GM18909 (cell line): ENCODE results near the gene TRIM52.

Experiments
- ATAC-seq: cut with Tn5 transposase; IDR thresholded peaks from one replicate; pipeline ENCODE4 v1.9.1; 2021; ENCODE audit warnings: mild to moderate bottlenecking; ENCODE audit not compliant: unreplicated experiment, poor library complexity

The TRIM52 gene

DNA sequence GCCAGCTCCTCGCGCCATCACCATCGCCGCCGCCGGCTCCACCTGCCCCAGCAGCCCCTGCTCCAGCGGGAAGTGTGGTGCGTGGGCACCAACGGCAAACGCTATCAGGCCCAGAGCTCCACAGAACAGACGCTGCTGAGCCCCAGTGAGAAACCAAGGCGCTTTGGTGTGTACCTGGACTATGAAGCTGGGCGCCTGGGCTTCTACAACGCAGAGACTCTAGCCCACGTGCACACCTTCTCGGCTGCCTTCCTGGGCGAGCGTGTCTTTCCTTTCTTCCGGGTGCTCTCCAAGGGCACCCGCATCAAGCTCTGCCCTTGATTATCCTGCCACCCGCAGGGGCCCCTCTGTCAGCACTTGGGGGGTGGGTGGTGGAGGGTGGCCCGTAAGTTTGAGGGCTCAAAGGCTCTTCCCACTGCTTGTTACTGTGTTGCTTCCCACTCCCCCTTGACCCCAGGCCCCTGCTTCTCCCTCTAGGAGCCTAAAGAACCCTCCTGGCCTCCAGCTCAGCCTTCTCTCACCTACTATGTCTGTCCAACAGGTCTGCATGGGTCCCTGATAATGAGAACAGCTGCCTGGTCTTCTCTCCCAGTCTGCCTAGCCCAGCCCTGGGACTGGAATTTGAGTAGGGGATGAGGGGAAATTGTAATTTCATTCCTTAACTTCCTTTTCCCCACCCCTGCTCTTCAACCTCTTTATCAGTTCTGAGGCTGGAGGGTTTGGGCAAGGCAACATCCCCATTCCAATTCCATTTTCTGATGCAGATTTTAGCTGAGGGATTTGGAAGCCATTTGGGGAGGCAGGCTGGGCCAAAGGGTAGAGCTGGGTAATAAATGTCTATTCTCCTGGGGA lies 26.3 kb downstream of the TRIM52 start:
- ATAC-seq, result no peak

DNA sequence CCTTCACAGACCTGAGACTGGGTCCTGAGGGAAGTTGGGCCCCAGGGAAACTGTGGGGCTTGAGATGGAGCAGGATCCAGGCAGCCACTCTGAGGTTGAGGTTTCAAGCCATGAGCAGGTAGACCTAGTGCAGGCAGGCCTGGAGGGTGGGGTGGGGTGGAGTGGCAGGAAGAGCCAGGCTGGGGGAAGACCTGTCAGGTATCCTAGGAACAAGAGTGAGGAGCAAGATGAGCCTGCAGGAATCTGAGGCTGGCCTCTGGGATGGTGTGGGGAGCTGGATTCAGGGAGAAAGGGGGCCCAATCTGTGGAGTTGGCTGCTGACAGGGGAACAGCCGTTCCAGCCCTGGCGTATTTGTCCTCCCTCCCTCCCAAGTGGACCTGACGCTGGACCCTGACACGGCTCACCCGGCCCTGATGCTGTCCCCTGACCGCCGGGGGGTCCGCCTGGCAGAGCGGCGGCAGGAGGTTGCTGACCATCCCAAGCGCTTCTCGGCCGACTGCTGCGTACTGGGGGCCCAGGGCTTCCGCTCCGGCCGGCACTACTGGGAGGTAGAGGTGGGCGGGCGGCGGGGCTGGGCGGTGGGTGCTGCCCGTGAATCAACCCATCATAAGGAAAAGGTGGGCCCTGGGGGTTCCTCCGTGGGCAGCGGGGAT lies 27.0 kb downstream of the TRIM52 start:
- ATAC-seq, result no peak

DNA sequence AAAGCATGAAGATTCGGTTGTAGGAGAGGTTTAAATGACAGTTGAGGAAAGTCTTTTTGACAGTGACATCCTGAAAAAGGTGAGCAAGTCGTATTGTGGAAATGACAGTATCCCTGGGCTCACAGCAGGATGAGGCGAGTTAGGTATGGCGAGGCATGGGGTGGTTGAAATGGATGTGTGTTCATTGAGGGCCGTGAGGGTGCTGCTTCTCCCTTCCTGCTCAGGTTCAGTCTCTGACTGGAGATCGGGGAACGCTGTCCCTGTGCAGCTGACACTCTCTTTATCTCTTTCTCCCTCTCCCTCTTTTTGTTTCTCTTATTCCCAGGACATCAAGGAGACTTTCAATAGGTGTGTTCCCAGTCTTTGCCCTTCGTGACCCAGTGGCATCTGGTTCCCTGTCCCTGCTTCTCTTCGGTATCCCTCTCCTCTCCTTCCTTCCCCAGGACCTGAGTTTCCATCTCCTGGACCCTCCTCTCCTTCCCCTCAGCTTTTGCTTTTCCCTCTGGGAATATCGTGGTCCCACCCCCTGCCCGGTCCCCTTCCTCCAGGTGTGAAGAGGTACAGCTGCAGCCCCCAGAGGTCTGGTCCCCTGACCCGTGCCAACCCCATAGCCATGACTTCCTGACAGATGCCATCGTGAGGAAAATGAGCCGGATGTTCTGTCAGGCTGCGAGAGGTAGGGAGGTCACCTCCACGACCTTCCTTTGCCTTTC lies 27.7 kb downstream of the TRIM52 start:
- no peak for ATAC-seq

DNA sequence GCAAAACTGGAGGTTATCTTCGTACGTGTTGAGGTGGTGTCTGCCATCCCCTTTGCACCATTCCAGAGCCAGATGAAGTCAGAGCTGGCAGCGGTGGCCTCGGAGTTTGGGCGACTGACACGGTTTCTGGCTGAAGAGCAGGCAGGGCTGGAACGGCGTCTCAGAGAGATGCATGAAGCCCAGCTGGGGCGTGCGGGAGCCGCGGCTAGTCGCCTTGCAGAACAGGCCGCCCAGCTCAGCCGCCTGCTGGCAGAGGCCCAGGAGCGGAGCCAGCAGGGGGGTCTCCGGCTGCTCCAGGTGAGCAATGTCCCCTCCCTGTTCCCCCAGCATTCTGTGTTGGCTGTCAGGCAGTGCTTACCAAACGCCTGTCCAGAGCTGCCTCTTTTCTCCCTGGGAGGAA lies 28.4 kb downstream of the TRIM52 start:
- no peak for ATAC-seq

DNA sequence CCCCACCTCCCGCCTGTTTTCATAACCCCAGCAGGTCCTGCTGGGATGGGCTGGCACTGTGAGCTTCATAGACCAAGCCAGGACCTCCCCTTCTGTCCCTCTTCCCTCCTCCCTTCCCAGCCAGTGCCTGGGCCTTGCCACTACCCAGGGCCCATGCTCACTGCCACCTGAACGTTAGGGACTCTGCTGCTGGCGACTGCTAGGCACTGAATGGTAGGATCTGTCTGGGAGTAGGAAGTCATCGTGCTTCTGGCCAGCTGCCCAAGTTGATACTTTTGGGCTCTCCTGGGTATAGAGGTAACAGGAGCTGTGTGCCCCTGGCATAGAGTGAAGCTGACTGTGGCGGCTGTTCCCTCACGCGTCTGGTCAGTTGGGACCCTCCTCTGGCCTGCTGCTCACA lies 29.5 kb downstream of the TRIM52 start:
- ATAC-seq, result no peak

DNA sequence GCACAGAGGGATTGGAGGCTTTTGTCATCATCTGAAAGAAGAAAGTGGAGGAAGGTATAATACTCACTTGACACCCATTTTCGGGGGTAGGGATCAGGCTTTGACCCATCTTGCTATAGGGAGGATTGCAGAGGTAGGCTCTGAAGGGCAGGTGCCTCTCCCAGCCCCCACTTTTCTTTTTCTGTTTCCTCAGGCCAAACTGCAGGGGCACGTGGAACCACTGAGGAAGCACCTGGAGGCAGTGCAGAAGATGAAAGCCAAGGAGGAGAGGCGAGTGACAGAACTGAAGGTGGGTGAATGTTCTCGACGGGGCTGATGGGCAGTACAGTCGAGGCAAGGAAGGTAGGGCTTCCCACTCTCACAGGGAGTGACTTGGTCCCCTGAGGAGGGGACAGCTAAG lies 30.4 kb downstream of the TRIM52 start:
- ATAC-seq, result no peak

DNA sequence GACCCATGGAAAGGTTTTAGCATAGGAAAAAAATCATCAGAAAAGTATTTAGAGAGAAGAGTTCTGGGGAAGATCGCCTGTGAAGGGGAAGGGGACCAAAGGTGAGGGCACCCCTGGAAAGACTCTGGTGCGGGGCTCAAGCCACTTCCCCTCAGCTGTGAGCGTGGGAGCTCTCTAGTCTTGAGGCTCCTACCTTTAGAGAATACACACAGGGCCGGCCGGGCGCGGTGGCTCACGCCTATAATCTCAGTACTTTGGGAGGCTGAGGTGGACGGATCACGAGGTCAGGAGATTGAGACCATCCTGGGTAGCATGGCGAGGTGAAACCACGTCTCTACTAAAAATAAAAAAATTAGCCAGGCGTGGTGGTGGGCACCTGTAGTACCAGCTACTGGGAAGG lies 30.9 kb downstream of the TRIM52 start:
- no peak for ATAC-seq

DNA sequence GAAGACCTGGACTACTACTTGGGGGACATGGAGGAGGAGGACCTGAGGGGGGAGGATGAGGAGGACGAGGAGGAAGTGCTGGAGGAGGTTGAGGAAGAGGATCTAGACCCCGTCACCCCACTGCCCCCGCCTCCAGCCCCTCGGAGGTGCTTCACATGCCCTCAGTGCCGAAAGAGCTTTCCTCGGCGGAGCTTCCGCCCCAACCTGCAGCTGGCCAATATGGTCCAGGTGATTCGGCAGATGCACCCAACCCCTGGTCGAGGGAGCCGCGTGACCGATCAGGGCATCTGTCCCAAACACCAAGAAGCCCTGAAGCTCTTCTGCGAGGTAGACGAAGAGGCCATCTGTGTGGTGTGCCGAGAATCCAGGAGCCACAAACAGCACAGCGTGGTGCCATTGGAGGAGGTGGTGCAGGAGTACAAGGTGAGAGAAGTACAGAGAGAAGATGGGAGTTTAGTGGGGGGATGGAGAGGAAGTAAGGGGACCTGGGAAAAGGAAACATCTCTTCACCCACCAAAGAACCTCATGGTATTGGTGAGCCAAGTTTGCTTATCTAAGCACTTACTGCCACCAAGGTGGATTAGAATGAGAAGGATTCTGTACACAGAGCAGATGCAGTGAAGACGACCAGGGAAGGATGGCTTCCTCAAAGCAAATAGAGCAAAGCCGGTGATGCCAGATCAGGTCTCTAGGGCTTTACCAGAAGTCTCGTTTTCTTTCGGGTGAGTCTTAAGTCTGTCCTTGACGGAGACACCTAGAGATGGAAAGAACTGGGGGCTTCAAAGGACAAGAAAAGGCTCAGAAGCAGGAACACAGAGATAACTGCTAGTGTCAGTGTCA lies 36.3 kb downstream of the TRIM52 start:
- ATAC-seq, result no peak

DNA sequence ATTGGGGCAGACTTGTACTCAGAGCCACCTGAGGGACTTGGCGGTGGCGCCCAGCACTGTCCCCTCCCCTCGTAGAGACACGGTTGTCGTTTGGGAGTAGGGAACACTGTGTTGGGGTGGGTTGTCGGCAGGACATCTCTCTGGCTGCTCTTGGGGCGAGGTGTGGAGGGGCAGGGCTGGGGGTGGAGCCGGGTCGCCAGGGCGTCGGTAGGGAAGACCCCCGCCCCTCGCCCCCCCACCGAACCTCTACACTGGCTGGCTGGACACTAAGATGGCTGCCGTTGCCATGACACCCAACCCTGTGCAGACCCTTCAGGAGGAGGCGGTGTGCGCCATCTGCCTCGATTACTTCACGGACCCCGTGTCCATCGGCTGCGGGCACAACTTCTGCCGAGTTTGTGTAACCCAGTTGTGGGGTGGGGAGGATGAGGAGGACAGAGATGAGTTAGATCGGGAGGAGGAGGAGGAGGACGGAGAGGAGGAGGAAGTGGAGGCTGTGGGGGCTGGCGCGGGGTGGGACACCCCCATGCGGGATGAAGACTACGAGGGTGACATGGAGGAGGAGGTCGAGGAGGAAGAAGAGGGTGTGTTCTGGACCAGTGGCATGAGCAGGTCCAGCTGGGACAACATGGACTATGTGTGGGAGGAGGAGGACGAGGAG lies 37.1 kb downstream of the TRIM52 start:
- ATAC-seq, result no peak

DNA sequence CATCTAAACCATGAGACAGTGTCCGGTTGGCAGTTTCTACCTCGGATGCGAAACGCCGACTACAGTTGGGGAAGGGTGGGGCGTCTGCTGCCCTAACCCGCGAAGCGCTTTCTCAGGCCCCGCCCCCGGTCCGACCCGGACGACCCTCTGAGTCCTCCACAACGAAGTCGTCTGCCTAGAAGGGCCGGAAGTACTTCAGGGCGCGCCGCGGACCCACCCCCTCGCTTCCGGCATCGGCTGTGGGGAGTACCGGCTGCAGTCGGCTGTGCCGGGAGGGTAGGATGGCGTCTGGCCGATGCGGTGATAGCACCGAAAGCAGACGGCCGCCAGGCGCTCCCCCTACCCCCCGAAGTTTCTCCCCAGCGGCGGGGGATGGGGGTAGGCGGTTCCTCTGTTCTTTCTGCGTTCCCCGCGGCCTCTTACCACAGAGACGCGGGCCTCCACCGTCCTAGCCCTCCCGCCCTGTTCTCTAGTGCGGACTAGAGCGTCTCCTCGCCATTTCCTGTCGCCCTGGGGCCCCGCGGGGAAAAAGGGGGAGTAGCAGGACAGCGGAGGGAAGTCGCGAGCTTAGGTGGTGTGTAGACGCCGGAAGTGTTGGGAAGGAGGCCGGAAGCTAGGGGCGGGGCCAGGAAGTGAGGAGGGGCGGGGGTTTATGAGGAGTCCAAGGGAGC lies 37.8 kb downstream of the TRIM52 start, which contains the start of gene TRIM41:
TRIM41 (plus strand) TSS at position 224 of the 671 bp plus-strand sequence. CDS start 719 bp downstream, outside the sequence.
- ATAC-seq, result peak; percentile 66

DNA sequence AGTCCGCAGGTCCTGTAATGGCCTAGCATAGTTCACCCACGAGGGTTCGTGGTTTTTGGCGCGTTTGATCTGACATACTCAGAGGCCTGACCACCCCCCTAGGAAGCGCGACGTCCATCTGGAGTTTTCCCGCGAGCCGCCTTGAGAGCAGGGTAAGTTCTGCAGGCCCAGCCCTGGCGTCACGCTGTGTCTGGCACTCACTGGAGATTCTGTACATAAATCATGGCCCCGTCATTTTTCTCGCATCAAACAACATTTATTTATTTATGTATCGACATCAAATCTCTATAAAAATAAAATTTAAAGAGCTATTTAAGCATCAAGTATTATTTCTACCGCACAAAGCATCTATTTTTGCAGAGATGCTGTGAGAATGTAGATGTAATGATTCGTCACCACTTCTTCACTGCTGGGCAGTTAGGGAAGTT lies 38.3 kb downstream of the TRIM52 start:
- no peak for ATAC-seq

DNA sequence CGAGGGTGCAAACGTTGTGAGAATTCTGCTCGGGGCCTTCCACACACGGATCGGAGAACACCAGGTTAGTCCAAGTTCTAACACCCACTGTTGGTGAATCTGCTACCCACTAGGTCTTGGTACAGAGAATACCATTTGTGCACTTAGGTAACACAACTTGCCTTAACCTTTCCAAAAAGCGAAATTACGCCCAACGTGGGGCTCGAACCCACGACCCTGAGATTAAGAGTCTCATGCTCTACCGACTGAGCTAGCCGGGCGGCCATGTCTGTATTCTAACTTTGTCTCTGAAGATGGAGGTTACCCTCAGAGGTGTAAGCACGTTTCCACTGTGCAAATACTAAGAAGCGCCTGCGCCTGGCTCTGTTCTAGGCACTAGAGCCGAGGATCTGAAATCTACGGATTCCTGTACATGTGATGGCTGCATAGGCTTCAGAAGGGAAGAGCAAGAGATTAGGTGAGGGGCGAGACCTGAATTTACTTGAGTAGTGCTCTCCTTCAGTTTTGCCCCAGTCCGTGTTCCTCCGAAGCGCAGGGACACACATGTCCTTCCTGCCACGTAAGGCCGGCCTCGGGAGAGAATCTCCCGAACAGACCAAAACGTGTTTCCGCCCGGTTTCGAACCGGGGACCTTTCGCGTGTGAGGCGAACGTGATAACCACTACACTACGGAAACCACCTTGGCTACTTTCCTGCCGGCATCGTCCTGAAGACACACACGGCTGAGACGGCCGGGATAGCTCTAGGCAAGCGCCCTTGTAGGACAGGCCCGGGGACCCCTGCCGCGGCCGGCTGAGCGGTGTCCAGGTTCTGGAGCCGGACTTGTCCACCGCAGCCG lies 38.9 kb downstream of the TRIM52 start:
- peak; percentile 27 for ATAC-seq

DNA sequence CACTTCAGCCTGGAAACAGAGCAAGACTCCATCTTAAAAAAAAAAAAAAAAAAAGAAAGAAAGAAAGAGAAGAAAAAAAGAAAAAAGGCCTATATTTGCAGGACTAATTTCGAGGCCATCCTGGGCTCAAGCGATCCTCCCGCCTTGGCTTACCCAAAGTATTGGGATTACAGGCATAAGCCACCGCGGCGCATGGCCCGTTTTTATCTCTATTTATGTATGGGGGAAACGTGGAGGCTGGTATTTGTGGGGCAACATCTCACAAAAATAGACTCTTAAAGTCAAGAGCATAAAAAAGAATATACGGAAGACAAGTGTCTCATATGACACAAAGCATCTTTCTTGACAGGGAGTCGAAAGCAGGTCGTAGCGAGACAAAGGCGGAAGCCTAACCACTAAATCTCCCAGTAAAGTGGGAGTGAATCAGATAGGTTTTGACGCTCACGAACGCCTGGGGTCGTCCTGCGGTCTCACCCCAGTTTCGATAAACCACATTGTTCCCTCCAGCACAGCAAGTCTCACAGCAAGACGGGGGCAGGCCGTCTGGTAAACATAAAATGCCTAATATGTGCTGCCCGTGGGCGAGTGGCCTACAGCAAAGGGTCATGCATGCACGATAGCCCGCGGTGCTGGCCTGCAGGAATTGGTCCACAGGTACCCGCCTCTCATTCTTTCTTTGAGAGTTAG lies 39.7 kb downstream of the TRIM52 start:
- no peak for ATAC-seq

DNA sequence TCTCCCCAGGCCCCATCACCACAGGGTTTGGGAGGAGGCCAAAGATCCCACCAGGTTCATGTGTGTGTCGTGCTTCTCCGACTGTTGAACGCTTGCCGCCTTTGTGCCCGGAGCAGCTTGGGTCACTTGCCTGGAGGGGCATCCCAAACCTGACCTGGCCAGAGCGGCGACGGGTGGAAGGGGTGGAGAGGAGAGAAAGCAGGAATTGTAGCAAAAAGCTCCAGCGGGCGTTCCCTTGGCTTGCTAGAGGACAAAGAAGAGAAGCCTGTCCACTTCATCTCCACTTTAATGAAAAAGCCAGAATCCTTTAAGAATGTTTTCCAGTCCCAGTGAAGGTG lies 40.8 kb downstream of the TRIM52 start:
- ATAC-seq, result no peak

DNA sequence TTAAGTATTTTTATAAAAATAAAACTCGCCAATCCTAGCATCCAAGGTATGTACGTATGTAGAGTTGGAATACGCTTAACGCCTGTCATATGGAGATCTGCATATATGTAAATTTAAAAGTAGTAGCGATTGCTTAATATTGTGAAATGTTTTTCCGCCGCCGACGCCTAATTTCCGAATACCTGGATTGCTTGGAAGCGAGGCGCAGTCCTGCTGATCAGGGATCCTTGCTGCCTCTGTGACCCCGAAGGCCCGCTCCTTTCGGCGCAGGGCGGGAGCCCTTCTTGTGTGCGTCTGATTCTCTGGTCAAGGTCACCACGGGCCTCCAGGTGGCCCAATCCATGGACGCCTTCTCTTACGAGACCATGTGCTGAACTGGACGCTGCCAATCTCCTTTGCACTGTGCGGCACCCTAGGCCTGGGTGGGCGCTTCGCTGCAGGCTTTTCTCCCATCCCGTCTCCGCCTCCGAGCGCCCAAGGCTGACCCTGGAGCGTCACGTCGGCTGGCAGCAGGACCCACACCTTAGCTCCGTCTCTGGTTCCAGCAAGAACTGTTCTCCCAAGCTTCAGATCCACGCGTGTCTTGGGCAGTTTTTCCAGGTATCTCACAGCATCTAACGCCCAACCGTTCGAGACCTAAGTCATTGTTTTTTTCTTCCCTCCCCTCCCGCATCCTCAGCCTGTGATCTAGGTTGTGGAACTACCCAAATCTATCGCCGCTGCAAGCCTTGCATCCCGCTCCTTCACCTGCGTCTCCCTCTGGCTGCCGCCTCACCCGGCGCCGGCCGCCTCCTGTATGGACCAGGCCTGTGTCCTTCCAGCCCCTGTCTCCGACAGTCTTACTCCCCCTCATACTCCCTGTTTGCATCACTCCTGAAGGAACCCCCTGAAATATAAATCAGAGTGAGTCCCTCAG lies 41.4 kb downstream of the TRIM52 start:
- no peak for ATAC-seq

DNA sequence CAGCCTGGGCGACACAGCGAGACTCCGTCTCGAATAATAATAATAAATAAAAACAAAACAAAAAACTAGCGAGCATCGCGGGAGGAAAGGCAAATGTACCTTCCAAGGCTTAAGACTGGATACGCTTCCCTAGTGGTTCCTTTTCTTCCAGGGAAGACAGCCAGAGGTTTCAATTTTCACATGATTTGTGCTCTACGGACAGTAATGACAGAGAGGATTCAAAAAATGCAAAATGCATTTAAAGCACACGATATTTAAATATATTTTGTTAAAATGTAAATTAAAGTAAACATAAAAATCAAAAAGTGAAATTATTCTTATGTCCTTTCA lies 42.2 kb downstream of the TRIM52 start:
- no peak for ATAC-seq

DNA sequence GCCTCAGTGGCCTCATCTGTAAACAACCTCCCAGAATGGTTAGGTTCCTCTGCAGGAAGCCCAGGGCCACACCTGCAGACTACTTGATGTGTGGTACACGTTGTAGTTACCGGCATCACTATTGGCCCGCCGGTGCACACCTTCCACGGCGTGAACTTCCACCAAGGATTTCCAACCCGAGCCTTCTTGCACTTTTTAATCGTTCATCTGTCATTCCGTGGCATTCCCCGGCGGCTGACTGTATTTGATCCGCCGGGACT lies 43.2 kb downstream of the TRIM52 start:
- ATAC-seq, result peak; percentile 27
